HG03196 (cell line): ENCODE results near the gene ARFGAP2.
"Not testable (repeated sequence)": the region's sequence is repeated elsewhere in the genome, so short reads cannot be mapped to it uniquely, and the experiment has no call there.

Experiments
- ATAC-seq: cut with Tn5 transposase; IDR thresholded peaks from one replicate; pipeline ENCODE4 v1.9.1; 2021; ENCODE audit not compliant: unreplicated experiment

The ARFGAP2 gene

DNA sequence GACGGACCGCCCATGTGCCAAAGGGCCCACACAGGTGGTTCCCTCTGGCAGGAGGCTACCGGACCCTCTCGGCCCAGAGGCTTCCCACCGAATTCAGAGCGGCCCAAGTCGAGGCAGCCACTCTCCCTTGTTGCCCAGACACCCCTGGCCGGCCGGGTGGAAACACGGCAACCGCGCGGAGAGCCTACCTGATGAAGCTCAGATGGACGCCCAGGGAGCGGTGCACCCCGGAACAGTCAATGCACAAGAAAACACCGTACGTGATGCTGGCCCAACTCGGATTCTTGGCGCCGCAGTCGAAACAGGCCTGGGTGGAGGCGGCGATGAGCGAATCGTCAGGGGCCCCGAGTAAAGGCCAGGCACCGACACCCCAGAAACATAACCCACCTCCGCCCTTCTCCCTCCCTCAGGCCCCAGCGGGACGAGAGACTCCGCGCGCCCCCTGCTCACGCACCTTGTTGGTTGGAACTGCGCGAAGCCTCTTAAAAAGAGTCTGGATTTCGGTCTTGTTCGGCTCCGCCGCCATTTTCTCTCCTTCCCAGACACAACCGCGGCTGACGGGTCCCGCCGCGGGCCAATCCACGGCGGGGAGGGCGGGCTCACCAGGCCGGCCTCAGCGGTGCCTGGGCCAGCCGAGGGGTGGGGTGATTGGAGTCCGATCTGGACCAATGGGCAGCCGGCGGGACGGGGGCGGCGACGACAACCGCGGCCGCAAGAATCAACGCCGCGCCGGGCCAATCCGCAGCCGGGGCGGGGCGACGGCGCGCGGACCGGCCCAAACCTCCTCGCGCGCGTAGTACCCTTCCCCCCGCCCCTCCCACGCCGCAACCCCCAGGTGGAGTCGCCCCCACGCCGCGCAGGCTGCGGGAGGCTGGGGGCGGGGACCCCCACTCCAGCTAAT lies at the start of gene ARFGAP2:
Gene ARFGAP2, minus strand, starts transcription at position 552 of the 901 bp plus-strand sequence. Its CDS starts 26 bp downstream, at position 526.
- ATAC-seq: peak; percentile 82

- peak; percentile 61 for ATAC-seq
Measured at GRCh38 chr11:47225552-47226400, 49.1 kb upstream of the ARFGAP2 start.

DNA sequence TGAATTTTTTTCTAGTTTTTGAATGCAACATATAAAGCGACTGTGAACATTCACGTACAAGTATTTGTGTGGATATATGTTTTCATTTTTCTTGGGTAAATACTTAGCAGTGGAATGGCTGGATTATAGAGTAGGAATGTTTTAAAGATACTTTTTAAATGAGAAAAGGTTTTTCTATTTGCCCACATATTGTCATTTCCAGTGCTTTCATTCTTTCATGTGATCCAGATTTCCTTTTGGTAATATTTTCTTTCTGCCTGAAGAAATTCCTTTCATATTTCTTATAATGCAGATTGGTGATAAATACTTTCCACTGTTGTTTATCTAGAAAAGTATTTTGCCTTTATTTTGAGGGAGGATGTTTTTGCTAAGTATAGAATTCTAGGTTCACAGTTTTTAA lies 46.0 kb upstream of the ARFGAP2 start:
- no peak for ATAC-seq

GRCh38 chr11:47220401-47220821 lies 43.7 kb upstream of the ARFGAP2 start:
- no peak for ATAC-seq

DNA sequence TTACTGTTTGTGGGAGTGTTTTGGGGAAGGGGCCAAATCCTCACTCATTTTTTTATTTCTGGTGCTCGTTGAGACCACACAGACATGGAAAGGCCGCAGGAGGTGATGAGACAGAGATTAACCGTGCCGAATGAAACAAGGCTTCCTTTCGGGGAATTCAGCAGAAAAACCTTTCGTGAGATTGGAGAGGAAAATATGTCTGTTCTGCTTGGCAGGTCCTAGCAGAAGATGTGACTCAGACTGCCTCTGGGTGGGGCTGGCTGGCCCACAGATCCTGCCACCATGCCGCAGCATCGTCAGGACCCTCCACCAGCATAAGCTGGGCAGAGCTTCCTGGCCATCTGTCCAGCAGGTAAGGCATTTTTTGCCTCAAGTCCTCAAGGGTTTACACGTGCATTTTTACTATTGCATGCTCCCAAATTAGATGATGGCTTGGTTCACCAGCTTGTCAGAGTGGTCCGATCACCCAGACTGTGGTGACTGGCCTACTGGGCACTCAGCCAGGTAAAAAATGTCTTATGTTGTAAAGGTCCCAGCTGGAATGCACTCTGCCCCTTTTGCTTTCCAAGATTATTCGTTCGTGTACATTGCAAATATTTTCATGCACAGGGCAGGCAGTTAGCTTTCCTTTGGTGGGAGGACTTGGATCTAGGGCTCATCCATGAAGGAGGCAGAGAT lies 39.6 kb upstream of the ARFGAP2 start:
- ATAC-seq: peak; percentile 33

GRCh38 chr11:47215366-47215910 lies 38.8 kb upstream of the ARFGAP2 start:
- ATAC-seq: no peak

DNA sequence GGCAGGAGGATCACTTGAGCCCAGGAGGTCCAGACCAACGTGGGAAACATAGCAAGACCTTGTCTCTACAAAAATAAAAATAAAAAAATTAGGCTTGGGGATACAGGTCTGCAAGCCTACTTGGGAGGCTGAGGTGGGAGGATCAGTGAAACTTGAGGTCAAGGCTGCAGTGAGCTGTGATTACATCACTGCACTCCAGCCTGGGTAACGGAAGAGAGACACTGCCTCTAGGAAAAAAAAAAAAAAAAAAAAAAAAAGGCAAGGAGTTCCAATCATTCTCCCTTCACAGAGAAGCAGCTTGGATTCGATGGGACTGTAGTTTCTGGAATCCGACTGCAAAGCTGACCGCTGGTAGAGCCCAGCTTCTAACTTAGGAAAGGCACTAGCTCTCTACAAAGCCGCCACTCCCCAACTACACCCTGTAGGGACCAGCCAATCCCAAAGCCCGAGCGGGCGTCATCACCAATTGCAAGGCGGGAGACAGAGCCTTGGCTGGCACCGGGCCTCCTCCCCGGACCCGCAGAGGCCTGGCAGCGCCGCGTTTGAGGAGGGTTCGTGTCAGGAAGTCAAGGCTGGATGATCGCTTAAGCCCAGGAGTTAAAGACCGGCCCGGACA lies 37.4 kb upstream of the ARFGAP2 start:
- peak; percentile 74 for ATAC-seq

DNA sequence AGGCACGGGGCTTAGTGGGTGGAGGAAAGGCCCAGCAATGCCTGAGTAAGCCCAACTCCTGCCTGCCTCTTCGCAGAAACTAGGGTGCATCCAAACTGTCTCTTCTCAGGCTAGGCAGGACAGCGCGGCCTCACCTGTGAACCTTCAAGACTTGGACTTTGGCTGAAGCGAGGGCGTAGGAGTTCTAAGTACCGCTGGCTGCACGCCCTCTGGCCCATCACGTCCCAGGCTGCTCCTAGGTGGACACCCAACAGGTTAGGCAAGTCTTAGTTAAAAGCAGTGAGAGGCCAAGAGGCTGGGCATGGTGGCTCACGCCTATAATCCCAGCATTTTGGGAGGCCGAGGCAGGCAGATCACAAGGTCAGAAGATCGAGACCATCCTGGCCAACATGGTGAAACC lies 36.3 kb upstream of the ARFGAP2 start:
- no peak for ATAC-seq

- ATAC-seq: no peak
Measured at GRCh38 chr11:47208628-47209027, 31.9 kb upstream of the ARFGAP2 start.

DNA sequence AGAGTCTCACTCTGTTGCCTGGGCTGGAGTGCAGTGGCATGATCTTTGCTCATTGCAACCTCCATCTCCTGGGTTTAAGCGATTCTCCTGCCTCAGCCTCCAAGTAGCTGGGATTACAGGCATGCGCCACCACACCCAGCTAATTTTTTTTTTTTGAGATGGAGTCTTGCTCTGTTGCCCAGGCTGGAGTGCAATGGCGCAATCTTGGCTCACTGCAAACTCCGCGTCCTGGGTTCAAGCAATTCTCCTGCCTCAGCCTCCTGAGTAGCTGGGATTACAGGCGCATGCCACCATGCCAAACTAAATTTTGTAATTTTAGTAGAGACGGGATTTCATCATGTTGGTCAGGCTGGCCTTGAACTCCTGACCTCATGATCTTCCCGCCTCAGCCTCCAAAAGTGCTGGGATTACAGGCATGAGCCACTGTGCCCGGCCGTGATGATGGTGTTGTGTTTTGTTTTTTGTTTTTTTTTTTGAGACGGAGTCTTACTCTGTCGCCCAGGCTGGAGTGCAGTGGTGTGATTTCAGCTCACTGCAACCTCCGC lies 31.4 kb upstream of the ARFGAP2 start:
- ATAC-seq: not testable (repeated sequence)

DNA sequence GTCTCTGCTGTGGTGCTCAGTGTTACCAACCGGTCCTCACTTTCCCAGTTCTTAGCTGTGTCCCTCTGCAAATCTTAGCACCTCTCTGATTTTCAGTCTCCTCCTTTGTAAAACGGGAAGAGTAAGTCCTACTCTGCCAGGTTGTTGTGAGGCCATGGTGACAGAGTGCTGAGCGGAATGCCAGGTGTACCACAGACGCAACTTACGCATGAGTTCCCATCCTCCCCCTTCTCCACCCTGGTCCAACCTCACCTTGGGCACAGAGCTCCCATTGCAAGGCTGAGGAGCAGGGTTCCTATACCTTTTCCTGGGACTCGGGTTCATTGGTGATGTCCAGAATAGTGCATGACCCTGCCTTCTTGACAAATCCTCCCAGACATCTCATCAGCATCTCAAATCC lies 30.8 kb upstream of the ARFGAP2 start:
- no peak for ATAC-seq

DNA sequence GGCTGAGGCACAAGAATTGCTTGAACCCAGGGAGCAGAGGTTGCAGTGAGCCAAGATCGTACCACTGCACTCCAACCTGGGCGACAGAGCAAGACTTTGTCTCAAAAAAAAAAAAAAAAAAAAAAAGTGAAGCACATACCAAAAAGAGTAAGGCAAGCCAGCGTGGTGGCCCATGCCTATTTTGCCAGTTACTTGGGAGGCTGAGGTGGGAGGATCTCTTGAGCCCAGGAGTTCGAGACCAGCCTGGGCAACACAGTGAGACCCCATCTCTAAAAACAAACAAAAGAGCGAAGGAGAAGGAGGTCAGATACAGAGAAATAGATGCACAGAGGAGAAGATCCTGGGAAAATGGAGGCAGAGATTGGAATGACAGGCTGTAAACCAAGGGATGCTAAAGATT lies 29.9 kb upstream of the ARFGAP2 start:
- not testable (repeated sequence) for ATAC-seq

- ATAC-seq: no peak
Measured at GRCh38 chr11:47204637-47204989, 27.9 kb upstream of the ARFGAP2 start.

DNA sequence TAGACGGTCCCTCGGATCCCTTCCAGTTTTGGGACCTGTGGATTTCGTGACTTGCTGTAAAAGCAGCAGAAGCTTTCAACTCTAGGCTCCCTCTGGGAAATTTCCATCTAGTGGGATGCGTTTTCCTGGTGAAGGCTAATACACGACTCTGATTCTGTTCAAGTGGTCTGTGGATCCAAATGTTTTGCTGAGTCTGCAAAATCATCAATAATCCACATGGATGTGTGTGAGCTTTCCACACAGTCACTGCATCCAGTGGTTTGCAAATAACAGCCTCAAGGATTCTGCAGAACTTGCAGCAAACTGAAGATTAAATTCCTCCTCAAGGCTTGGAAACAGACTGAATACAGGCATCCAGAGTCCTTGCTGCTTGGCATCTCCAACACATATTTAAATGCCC lies 25.9 kb upstream of the ARFGAP2 start:
- no peak for ATAC-seq

DNA sequence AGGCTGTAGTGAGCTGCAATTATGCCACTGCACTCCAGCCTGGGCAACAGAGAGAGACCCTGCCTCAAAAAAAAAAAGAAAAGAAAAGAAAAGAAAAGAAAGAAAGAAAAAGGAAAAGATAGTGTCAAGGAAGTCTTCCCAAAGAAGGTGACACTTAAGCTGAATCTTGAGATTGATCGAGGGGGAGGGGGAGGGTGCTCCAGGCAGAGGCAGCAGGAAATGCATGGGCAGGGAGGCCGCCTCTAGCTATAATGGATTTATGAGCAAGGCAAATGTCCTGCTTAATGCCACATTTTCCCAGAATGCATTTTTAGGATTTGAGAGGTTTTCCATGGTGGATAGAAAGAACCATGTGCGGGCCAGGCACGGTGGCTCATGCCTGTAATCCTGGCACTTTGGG lies 24.3 kb upstream of the ARFGAP2 start:
- no peak for ATAC-seq

DNA sequence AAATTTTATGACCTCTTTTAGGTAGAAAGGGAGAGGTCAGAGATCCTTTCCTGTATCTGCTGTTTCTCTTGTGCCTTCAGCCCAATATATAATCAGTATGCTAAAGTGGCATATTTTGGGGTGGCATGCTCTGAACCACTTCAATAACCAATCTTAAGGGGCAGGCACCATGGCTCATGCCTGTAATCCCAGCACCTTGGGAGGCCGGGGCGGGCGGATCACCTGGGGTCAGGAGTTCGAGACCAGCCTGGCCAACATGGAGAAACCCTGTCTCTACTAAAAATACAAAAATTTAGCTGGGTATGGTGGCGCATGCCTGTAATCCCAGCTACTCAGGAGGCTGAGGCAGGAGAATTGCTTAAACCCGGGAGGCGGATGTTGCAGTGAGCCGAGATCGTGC lies 21.5 kb upstream of the ARFGAP2 start:
- ATAC-seq: not testable (repeated sequence)

GRCh38 chr11:47192111-47192510 lies 15.4 kb upstream of the ARFGAP2 start:
- ATAC-seq: no peak

GRCh38 chr11:47191137-47191536 lies 14.5 kb upstream of the ARFGAP2 start:
- ATAC-seq: not testable (repeated sequence)

DNA sequence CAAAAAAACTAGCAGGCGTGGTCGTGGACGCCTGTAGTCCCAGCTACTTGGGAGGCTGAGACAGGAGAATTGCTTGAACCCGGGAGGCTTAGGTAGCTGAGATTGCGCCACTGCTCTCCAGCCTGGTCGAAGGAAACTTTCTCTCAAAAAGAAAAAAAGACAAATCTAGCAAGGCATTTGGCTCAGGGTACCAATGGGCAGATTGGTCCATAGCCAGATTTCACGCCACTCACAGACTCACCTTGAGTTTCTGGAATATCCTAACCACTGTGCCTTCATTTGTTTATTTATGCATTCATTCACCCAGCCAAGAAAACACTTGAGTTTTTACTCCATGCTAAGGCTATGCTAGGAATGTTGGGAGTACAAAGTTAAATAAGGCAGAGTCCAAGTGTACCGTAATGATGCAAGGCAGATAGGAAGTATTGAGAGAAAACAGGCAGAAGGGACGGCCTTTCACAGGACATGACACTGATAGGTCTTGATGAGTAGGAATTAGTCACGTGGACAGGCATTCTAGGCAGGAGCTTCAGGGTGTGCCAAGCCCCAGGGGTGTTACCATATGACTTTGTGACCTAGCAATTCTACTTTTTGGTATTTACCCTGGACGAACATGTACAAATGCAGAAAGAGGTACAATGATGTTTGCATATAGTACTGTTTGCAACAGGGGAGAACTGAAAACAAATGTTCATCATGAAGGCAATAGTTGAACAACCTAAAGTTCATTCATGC lies 12.6 kb upstream of the ARFGAP2 start:
- ATAC-seq: no peak

DNA sequence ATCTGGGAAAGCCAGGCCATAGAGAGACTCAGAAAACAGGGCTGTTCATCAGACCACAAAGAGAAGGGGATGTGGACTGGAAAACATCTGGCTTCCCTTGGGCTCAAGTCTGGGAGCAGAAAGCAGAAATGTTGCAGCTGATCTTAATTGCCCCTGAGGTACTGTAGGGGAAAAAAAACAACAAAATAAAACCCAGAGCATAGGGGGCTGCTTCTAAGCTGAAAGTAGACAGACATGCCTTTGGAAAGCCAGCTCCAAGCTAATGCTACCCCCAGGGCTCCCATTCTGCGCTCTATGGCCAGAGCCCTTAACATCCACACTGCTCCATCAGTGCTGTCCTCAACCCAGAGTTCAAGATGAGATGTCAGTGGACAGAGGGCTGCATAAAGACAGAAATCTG lies 11.6 kb upstream of the ARFGAP2 start:
- no peak for ATAC-seq
